Mucosa of descending colon (tissue), 3 donors: Measurements from ENCODE around the gene CASZ1. TPM values are rescaled to one million over a fixed set of nuclear protein-coding genes. Genes with fewer than 3 reads are reported as not detected.

Source experiments
- ATAC-seq: fragments of 200-7000 bp; cut with Tn5 transposase; one replicate; pipeline ENCODE4 v1.9.1; 2020; ENCODE audit warnings: mild to moderate bottlenecking, moderate library complexity
- DNase-seq, 3 donors: peaks; one replicate each; pipeline ENCODE4 v3.0.0-alpha.2; 2020
- H3K36me3 ChIP-seq: fragments of 200-600 bp; one replicate; pipeline ENCODE4 v1.8.0; 2021; ENCODE audit warnings: low read depth, mild to moderate bottlenecking
- H3K4me1 ChIP-seq: fragments of 200-600 bp; one replicate; pipeline ENCODE4 v1.8.0; 2021; ENCODE audit warnings: low read depth, mild to moderate bottlenecking
- H3K4me3 ChIP-seq: fragments of 200-600 bp; one replicate; pipeline ENCODE4 v1.8.0; 2021; ENCODE audit warnings: mild to moderate bottlenecking
- H3K9me3 ChIP-seq: fragments of 200-600 bp; one replicate; pipeline ENCODE4 v1.8.0; 2021; ENCODE audit warnings: mild to moderate bottlenecking
- CTCF ChIP-seq: fragments of 200-600 bp; IDR thresholded peaks from one replicate; pipeline ENCODE4 v1.8.0; 2022; ENCODE audit warnings: antibody characterized with exemption, mild to moderate bottlenecking
- intact Hi-C, 2 donors: fragments of 100-400 bp; cut with DNase I in 1 of 2; cut with micrococcal nuclease in 1 of 2; formaldehyde crosslinking; loops; one replicate each; pipeline versions ENCODE4 v1.11.0 to v1.11.1; 2022; cut with DNase I, micrococcal nuclease
- total RNA-seq, 3 donors: library from RNA; stranded (reverse); fragmentation: NEBNext Ultra II Directional in 2 of 3; extraction: Animal tissue kit (Norgen Biotek cat#: 25700) in 2 of 3; gene quantifications; one replicate each; pipeline versions ENCODE4 v1.2.1 to v1.2.4, GENCODE V29; 2021 to 2023
- donor health status: DM: no; HTN: no; CAD: no; lungs with moderate emphysema.
- donor health status: DM: no; HTN: no; CAD: no.
- donor health status: DM: no; HTN: yes; CAD: no.

CASZ1 gene
- total RNA-seq, 3 donors from 2014 or later = 66.5 to 110 (median 84.5) TPM

GRCh38 chr1:10644307-10645128, 151.9 kb downstream of the CASZ1 start:
- Histone ChIP-seq H3K9me3 (no peaks in the 10 kb centered on the region), H3K4me1 (no peaks in the 10 kb centered on the region), H3K4me3 (no peak overlapping the region), H3K36me3 (peaks cover 3% of the 10 kb centered on the region)
- DNase-seq (no peak), ATAC-seq (no peak)
- intact Hi-C loops = no loop called here
- no peak for TF ChIP-seq CTCF

GRCh38 chr1:10643607-10644306, 152.7 kb downstream of the CASZ1 start:
- ATAC-seq = no peak
- intact Hi-C loops = no loop called here

GRCh38 chr1:10642403-10643080, 153.9 kb downstream of the CASZ1 start:
- Histone ChIP-seq H3K36me3 (no peaks in the 10 kb centered on the region), H3K4me1 (no peaks in the 10 kb centered on the region), H3K9me3 (no peaks in the 10 kb centered on the region), H3K4me3 (no peak overlapping the region)
- ATAC-seq = no peak
- no peak for DNase-seq
- intact Hi-C loops = no loop called here
- TF ChIP-seq CTCF = no peak

More at GRCh38 chr1:10643607-10644306, 152.7 kb downstream of the CASZ1 start:
- no peak for DNase-seq
- H3K9me3 ChIP-seq = no peaks in the 10 kb centered on the region
- H3K4me3 ChIP-seq = no peak overlapping the region
- no peaks in the 10 kb centered on the region for H3K4me1 ChIP-seq
- no peak for TF ChIP-seq CTCF
- peaks cover 3% of the 10 kb centered on the region for H3K36me3 ChIP-seq

- DNase-seq = no peak
- no peak for TF ChIP-seq CTCF
- Histone ChIP-seq H3K4me3 (no peak overlapping the region), H3K36me3 (no peaks in the 10 kb centered on the region), H3K9me3 (no peaks in the 10 kb centered on the region), H3K4me1 (no peaks in the 10 kb centered on the region)
- ATAC-seq = no peak
- intact Hi-C loops = no loop called here
Observed at GRCh38 chr1:10641976-10642375, 154.5 kb downstream of the CASZ1 start.

GRCh38 chr1:10640843-10641553, 155.4 kb downstream of the CASZ1 start:
- Histone ChIP-seq H3K36me3 (no peaks in the 10 kb centered on the region), H3K4me1 (no peaks in the 10 kb centered on the region), H3K9me3 (no peaks in the 10 kb centered on the region), H3K4me3 (no peak overlapping the region)
- intact Hi-C loops = no loop called here
- TF ChIP-seq CTCF = no peak
- DNase-seq (no peak), ATAC-seq (no peak)
